WERI-Rb-1 (cell line): ENCODE results near the gene VSTM5.
A peak's percentile ranks its signal among the peaks of the same experiment; 100 is the strongest.
"Not testable (repeated sequence)": the region's sequence is repeated elsewhere in the genome, so short reads cannot be mapped to it uniquely, and the experiment has no call there.

Source experiments
- DNase-seq: peaks from one replicate; pipeline ENCODE4 v3.0.0-alpha.2; 2020
- H3K27ac ChIP-seq: fragments of 250-450 bp; sonication (Bioruptor Pico); 2 replicates; pipeline ENCODE4 v1.5.1; 2020; ENCODE audit warnings: mild to moderate bottlenecking, moderate library complexity
- H3K27me3 ChIP-seq: fragments of 250-450 bp; sonication (Bioruptor Pico); 2 replicates; pipeline ENCODE4 v1.5.1; 2021; ENCODE audit warnings: mild to moderate bottlenecking, low read depth, moderate library complexity; ENCODE audit not compliant: insufficient read depth, severe bottlenecking
- H3K36me3 ChIP-seq: fragments of 250-450 bp; sonication (Bioruptor Pico); 2 replicates; pipeline ENCODE4 v1.5.1; 2020; ENCODE audit warnings: mild to moderate bottlenecking, moderate library complexity
- H3K4me3 ChIP-seq: 2 replicates; pipeline ENCODE4 v1.5.1; 2011; ENCODE audit warnings: low read depth, mild to moderate bottlenecking, control low read depth, low read length
- H3K9me3 ChIP-seq: fragments of 250-450 bp; sonication (Bioruptor Pico); 2 replicates; pipeline ENCODE4 v1.5.1; 2021; ENCODE audit warnings: mild to moderate bottlenecking, moderate library complexity; ENCODE audit not compliant: severe bottlenecking
- CTCF ChIP-seq: IDR thresholded peaks from 2 replicates; pipeline ENCODE4 v1.5.1; 2011; ENCODE audit warnings: low read depth, mild to moderate bottlenecking, control low read depth, inconsistent platforms, low read length

VSTM5 gene

GRCh38 chr11:93784145-93784934 lies 66.1 kb downstream of the VSTM5 start, which contains the start of gene MED17:
MED17 (plus strand) TSS chr11:93784282; CDS start chr11:93784514, 232 bp downstream.
- H3K9me3 ChIP-seq = no peaks in the 10 kb centered on the region
- H3K27me3 ChIP-seq = no peaks in the 10 kb centered on the region
- peak; percentile 41 for TF ChIP-seq CTCF
- H3K36me3 ChIP-seq = peaks cover 47% of the 10 kb centered on the region
- peak within 1 kb of the TSS; percentile 99 for H3K27ac ChIP-seq
- H3K4me3 ChIP-seq = peak within 1 kb of the TSS; percentile 91
- DNase-seq = peak; percentile 94

- TF ChIP-seq CTCF = no peak
- H3K27ac ChIP-seq = peak overlapping the region; percentile 99
- H3K36me3 ChIP-seq = peaks cover 41% of the 10 kb centered on the region
- DNase-seq = no peak
- no peaks in the 10 kb centered on the region for H3K27me3 ChIP-seq
- no peaks in the 10 kb centered on the region for H3K9me3 ChIP-seq
- H3K4me3 ChIP-seq = peak overlapping the region; percentile 91
These were observed 66.7 kb downstream of the VSTM5 start for GRCh38 chr11:93783765-93784144.

- no peaks in the 10 kb centered on the region for H3K27me3 ChIP-seq
- peaks cover 38% of the 10 kb centered on the region for H3K36me3 ChIP-seq
- H3K27ac ChIP-seq = peak overlapping the region; percentile 99
- DNase-seq = no peak
- no peaks in the 10 kb centered on the region for H3K9me3 ChIP-seq
- TF ChIP-seq CTCF = no peak
- peak overlapping the region; percentile 91 for H3K4me3 ChIP-seq
These were observed 67.1 kb downstream of the VSTM5 start for GRCh38 chr11:93783362-93783761.

- H3K9me3 ChIP-seq = no peaks in the 10 kb centered on the region
- peak; percentile 35 for TF ChIP-seq CTCF
- H3K27ac ChIP-seq = no peak overlapping the region
- H3K27me3 ChIP-seq = no peaks in the 10 kb centered on the region
- no peaks in the 10 kb centered on the region for H3K36me3 ChIP-seq
- H3K4me3 ChIP-seq = no peak overlapping the region
- peak; percentile 19 for DNase-seq
These were observed 75.1 kb downstream of the VSTM5 start for GRCh38 chr11:93775289-93775688.

GRCh38 chr11:93774560-93774959 lies 75.9 kb downstream of the VSTM5 start:
- not testable (repeated sequence) for DNase-seq, H3K9me3 ChIP-seq, H3K4me3 ChIP-seq, H3K27ac ChIP-seq, H3K36me3 ChIP-seq, H3K27me3 ChIP-seq

GRCh38 chr11:93773601-93774200 lies 76.7 kb downstream of the VSTM5 start:
- Histone ChIP-seq H3K9me3 (no peaks in the 10 kb centered on the region), H3K27ac (no peak overlapping the region), H3K27me3 (no peaks in the 10 kb centered on the region), H3K36me3 (no peaks in the 10 kb centered on the region), H3K4me3 (no peak overlapping the region)
- no peak for TF ChIP-seq CTCF
- no peak for DNase-seq
